Measurements from ENCODE around the gene NQO1. TPM values are rescaled to one million over a fixed set of nuclear protein-coding genes. Genes with fewer than 3 reads are reported as not detected.
A peak's percentile ranks its signal among the peaks of the same experiment; 100 is the strongest.

NQO1 gene
- total and polyA plus RNA-seq, 2 of the 13 experiments (the other 11 are each of a cell fraction or from before 2014, with no cell fraction given) = 464 to 1,060 TPM

DNA sequence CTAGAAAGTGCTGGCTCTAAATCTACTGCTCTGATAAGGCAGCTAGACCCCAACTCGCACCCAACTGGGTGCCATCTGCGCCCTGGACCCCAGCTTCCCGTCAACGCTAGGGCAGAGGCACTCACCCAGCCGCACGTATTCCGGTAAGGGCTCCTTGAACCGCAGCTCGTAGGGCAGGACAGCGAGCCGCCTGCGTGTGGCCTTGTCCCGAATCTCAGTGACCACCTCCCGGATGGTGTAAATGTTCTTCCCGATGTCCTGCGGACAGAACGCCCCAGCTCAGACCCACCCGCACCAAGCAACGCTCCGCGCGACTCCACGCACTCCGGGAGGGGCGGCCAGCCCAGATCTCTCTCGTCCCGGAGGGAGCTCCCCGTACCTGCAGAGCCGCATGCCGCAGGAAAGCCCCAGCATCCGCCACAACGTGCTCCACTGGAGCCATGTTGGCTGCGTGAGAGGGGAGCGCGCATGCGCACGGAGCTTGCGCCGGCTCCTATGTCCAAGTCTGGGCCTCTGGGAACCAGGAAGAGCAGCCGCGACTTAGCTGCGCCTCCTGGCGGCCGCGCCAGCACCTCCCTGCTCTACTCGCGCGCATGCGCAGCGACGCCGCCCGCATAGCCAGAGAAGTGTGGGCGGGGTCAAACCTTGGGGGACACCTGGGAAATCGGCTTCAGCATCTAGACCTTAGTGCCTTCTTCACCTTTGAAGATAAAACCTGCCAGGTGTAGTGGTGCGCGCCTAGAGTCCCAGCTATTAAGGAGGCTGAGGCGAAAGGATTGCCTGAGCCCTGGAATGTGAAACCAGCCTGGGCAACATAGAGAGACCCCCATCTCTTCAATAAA is 28.3 kb upstream of the NQO1 start, which contains the start of gene NOB1 (continued):
- TF ChIP-seq, protein P1, sequence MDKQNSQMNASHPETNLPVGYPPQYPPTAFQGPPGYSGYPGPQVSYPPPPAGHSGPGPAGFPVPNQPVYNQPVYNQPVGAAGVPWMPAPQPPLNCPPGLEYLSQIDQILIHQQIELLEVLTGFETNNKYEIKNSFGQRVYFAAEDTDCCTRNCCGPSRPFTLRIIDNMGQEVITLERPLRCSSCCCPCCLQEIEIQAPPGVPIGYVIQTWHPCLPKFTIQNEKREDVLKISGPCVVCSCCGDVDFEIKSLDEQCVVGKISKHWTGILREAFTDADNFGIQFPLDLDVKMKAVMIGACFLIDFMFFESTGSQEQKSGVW (CRISPR knock-in tag; IDR thresholded peaks at IDR 0.05; ENCODE audit: borderline replicate concordance) = 0 out of 2 replicates have a peak, but pooled peaks have one; percentile 27
- TF ChIP-seq, protein P2, sequence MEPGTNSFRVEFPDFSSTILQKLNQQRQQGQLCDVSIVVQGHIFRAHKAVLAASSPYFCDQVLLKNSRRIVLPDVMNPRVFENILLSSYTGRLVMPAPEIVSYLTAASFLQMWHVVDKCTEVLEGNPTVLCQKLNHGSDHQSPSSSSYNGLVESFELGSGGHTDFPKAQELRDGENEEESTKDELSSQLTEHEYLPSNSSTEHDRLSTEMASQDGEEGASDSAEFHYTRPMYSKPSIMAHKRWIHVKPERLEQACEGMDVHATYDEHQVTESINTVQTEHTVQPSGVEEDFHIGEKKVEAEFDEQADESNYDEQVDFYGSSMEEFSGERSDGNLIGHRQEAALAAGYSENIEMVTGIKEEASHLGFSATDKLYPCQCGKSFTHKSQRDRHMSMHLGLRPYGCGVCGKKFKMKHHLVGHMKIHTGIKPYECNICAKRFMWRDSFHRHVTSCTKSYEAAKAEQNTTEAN (CRISPR knock-in tag; conservative IDR thresholded peaks at IDR 0.05) = 0 out of 2 replicates have a peak, but pooled peaks have one; percentile 47
- TF ChIP-seq, protein P3, sequence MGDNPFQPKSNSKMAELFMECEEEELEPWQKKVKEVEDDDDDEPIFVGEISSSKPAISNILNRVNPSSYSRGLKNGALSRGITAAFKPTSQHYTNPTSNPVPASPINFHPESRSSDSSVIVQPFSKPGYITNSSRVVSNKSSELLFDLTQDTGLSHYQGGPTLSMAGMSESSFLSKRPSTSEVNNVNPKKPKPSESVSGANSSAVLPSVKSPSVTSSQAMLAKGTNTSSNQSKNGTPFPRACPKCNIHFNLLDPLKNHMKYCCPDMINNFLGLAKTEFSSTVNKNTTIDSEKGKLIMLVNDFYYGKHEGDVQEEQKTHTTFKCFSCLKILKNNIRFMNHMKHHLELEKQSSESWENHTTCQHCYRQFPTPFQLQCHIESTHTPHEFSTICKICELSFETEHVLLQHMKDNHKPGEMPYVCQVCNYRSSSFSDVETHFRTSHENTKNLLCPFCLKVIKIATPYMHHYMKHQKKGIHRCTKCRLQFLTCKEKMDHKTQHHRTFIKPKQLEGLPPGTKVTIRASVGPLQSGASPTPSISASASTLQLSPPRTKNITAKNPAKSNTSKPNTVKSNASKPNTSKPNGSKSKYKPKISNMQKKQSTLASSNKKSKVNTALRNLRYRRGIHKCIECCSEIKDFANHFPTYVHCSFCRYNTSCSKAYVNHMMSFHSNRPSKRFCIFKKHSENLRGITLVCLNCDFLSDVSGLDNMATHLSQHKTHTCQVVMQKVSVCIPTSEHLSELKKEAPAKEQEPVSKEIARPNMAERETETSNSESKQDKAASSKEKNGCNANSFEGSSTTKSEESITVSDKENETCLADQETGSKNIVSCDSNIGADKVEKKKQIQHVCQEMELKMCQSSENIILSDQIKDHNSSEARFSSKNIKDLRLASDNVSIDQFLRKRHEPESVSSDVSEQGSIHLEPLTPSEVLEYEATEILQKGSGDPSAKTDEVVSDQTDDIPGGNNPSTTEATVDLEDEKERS (CRISPR knock-in tag; IDR thresholded peaks at IDR 0.05) = peak; percentile 87
- TF ChIP-seq ATF1 (CRISPR knock-in tag; IDR thresholded peaks at IDR 0.05) (no peak), ZNF788 (CRISPR knock-in tag; IDR thresholded peaks at IDR 0.05; ENCODE audit: borderline replicate concordance) (peak; percentile 98), RBM39 (IDR thresholded peaks at IDR 0.05; ENCODE audit: low read depth, low read length, poor library complexity, severe bottlenecking) (peak; percentile 74), TBX2 (CRISPR knock-in tag; IDR thresholded peaks at IDR 0.05; ENCODE audit: borderline replicate concordance) (peak; percentile 96), ZNF354B (CRISPR knock-in tag; IDR thresholded peaks at IDR 0.05) (peak; percentile 18; the same call in 1 of the 2 replicates), ZNF572 (CRISPR knock-in tag; IDR thresholded peaks at IDR 0.05) (peak; percentile 85), FOSL1 (CRISPR knock-in tag; IDR thresholded peaks at IDR 0.05; ENCODE audit: borderline replicate concordance) (no peak), JUNB (CRISPR knock-in tag; IDR thresholded peaks at IDR 0.05; ENCODE audit: borderline replicate concordance) (no peak; the same call in 1 of the 2 replicates), ZNF781 (CRISPR knock-in tag; IDR thresholded peaks at IDR 0.05; ENCODE audit: borderline replicate concordance, not compliant biosample characterization) (peak; percentile 97), ZFP1 (CRISPR knock-in tag; IDR thresholded peaks at IDR 0.05) (no peak; the same call in 1 of the 2 replicates), NFATC3 (CRISPR knock-in tag; IDR thresholded peaks at IDR 0.05) (no peak), PITX1 (CRISPR knock-in tag; IDR thresholded peaks at IDR 0.05) (peak; percentile 77; the same call in 1 of the 2 replicates), ZNF766 (CRISPR knock-in tag; IDR thresholded peaks at IDR 0.05; ENCODE audit: borderline replicate concordance) (peak; percentile 86; the same call in 1 of the 2 replicates), JUN (CRISPR knock-in tag; IDR thresholded peaks at IDR 0.05) (peak; percentile 75), SP1 (IDR thresholded peaks at IDR 0.05) (no peak), SP1 (CRISPR knock-in tag; IDR thresholded peaks at IDR 0.05) (0 out of 2 replicates have a peak, but pooled peaks have one; percentile 24), DMTF1 (CRISPR knock-in tag; IDR thresholded peaks at IDR 0.05) (no peak), ZNF878 (CRISPR knock-in tag; IDR thresholded peaks at IDR 0.05) (no peak), MXI1 (IDR thresholded peaks at IDR 0.05; ENCODE audit: borderline replicate concordance, low read depth, low read length) (peak; percentile 99)

All from HepG2 (cell line).